Lung (tissue), 12 donors: ENCODE measurements around the gene TMPRSS13. TPM values are rescaled to one million over a fixed set of nuclear protein-coding genes. Genes with fewer than 3 reads are reported as not detected.

ENCODE experiments used
- ATAC-seq: fragments of 200-7000 bp; cut with Tn5 transposase; one replicate; pipeline ENCODE4 v1.9.1; 2020; ENCODE audit warnings: moderate number of reproducible peaks; ENCODE audit not compliant: insufficient read depth, low FRiP score
- DNase-seq, 3 donors: peaks; one replicate each; pipeline ENCODE4 v3.0.0-alpha.2; 2013 to 2017
- H3K27ac ChIP-seq, 2 donors: one replicate each; pipeline ENCODE4 v1.5.1; 2013; ENCODE audit warnings: mild to moderate bottlenecking in 2 of 2, moderate library complexity in 2 of 2, control low read depth in 1 of 2, inconsistent platforms in 1 of 2, low read depth in 1 of 2, low read length in 1 of 2
- H3K27me3 ChIP-seq, 3 donors: one replicate each; pipeline ENCODE4 v1.5.1; 2013; ENCODE audit warnings: low read length in 2 of 3; ENCODE audit not compliant: control insufficient read depth in 3 of 3, insufficient read depth in 3 of 3
- H3K36me3 ChIP-seq, 4 donors: one replicate each; pipeline ENCODE4 v1.5.1; 2013; ENCODE audit warnings: low read length in 4 of 4, mild to moderate bottlenecking in 1 of 4, moderate library complexity in 1 of 4; ENCODE audit not compliant: control insufficient read depth in 4 of 4, insufficient read depth in 4 of 4
- H3K4me1 ChIP-seq, 5 donors: one replicate each; pipeline ENCODE4 v1.5.1; 2013; ENCODE audit warnings: low read length in 5 of 5, mild to moderate bottlenecking in 2 of 5, moderate library complexity in 1 of 5; ENCODE audit not compliant: control insufficient read depth in 5 of 5, insufficient read depth in 5 of 5
- H3K4me3 ChIP-seq: one replicate; pipeline ENCODE4 v1.5.1; 2013; ENCODE audit warnings: mild to moderate bottlenecking, control low read depth, moderate library complexity
- H3K9ac ChIP-seq, 2 donors: one replicate each; pipeline ENCODE4 v1.5.1; 2013; ENCODE audit warnings: low read length in 2 of 2, control low read depth in 1 of 2; ENCODE audit not compliant: insufficient read depth in 1 of 2
- H3K9me3 ChIP-seq, 4 donors: one replicate each; pipeline ENCODE4 v1.5.1; 2013; ENCODE audit warnings: low read length in 3 of 4, mild to moderate bottlenecking in 1 of 4, moderate library complexity in 1 of 4; ENCODE audit not compliant: control insufficient read depth in 4 of 4, insufficient read depth in 3 of 4
- CTCF ChIP-seq: IDR thresholded peaks from 2 replicates; pipeline ENCODE4 v1.5.1; 2012; ENCODE audit warnings: mild to moderate bottlenecking; ENCODE audit errors: control extremely low read depth, extremely low read depth
- WGBS, 2 donors: extraction: QIAGEN DNeasy Blood & Tissue Kit; methylation state at CpG; one replicate each; pipeline ENCODE4 v1.1.7; 2013; 5-methylcytosine and 5-hydroxymethylcytosine counted together
- polyA plus RNA-seq, 2 donors: library from polyadenylated mRNA; stranded (reverse); fragments of 200-250 nt; gene quantifications; one replicate each; pipeline ENCODE4 v1.2.1, GENCODE V29; 2013
- total RNA-seq, 2 donors: library from RNA; depleted of rRNA in 1 of 2; stranded (reverse); fragments of >200 nt in 1 of 2; gene quantifications; one replicate each; pipeline ENCODE4 v1.2.1, GENCODE V29; 2014 to 2021
- donor health status: control.
- donor health status: control.
- donor health status: Bipolar disorder and iron deficiency.
- donor health status: healthy.
- donor health status: DM: yes; HTN: yes; CAD: no.

Gene TMPRSS13
- total and polyA plus RNA-seq, 4 donors = 5.8 to 9.4 (median 9.2) TPM

- WGBS, 2 donors = 86 to 89% methylated on average over 10 of the region's 10 CpGs
- Histone ChIP-seq H3K4me1 (no peaks in the 10 kb centered on the region), H3K27ac (no peak overlapping the region), H3K9me3 (no peaks in the 10 kb centered on the region), H3K27me3 (no peaks in the 10 kb centered on the region), H3K4me3 (no peak overlapping the region), H3K9ac (no peak overlapping the region), H3K36me3 (no peaks in the 10 kb centered on the region)
- DNase-seq (no peak), ATAC-seq (no peak)
- no peak for TF ChIP-seq CTCF
Measured at GRCh38 chr11:117961896-117962295, 32.7 kb upstream of the TMPRSS13 start.

- Histone ChIP-seq H3K4me1 (no peaks in the 10 kb centered on the region), H3K36me3 (no peaks in the 10 kb centered on the region), H3K27me3 (no peaks in the 10 kb centered on the region), H3K9me3 (no peaks in the 10 kb centered on the region), H3K9ac (no peak overlapping the region), H3K27ac (no peak overlapping the region), H3K4me3 (no peak overlapping the region)
- DNase-seq = no peak
- no peak for TF ChIP-seq CTCF
- no peak for ATAC-seq
- 84 to 85% methylated on average over 1 of the region's 1 CpG for WGBS, 2 donors
Measured at GRCh38 chr11:117960406-117960805, 31.2 kb upstream of the TMPRSS13 start.

GRCh38 chr11:117959438-117960149 is 30.4 kb upstream of the TMPRSS13 start:
- ATAC-seq (no peak), DNase-seq (no peak)
- Histone ChIP-seq H3K27ac (peak overlapping the region in 1 of 2 donors; percentile 23), H3K4me3 (no peak overlapping the region), H3K9ac (no peak overlapping the region), H3K9me3 (no peaks in the 10 kb centered on the region), H3K27me3 (no peaks in the 10 kb centered on the region), H3K36me3 (no peaks in the 10 kb centered on the region), H3K4me1 (no peaks in the 10 kb centered on the region)
- 80 to 87% methylated on average over 1 of the region's 1 CpG for WGBS, 2 donors
- TF ChIP-seq CTCF = no peak

GRCh38 chr11:117958949-117959348 is 29.7 kb upstream of the TMPRSS13 start:
- DNase-seq (no peak), ATAC-seq (no peak)
- H3K36me3 ChIP-seq = no peaks in the 10 kb centered on the region
- no peak overlapping the region for H3K9ac ChIP-seq
- H3K27me3 ChIP-seq = no peaks in the 10 kb centered on the region
- no peak overlapping the region for H3K27ac ChIP-seq
- no peak for TF ChIP-seq CTCF
- no peak overlapping the region for H3K4me3 ChIP-seq
- WGBS, 2 donors = 98 to 100% methylated on average over 1 of the region's 1 CpG
- no peaks in the 10 kb centered on the region for H3K9me3 ChIP-seq
- H3K4me1 ChIP-seq = no peaks in the 10 kb centered on the region
